ENCODE measurements around the gene ATP1A1.

ATP1A1 gene

GRCh38 chr1:116389013-116389412 lies 16.0 kb downstream of the ATP1A1 start:
- no peak for DNase-seq (ENCODE audit: low read depth in 4 of 4, low spot score in 1 of 4)

- DNase-seq (ENCODE audit: low read depth in 4 of 4, low spot score in 1 of 4) = no peak
Measured at GRCh38 chr1:116389686-116390085, 16.6 kb downstream of the ATP1A1 start.

- no peak for DNase-seq (ENCODE audit: low read depth in 4 of 4, low spot score in 1 of 4)
Measured at GRCh38 chr1:116390195-116390594, 17.2 kb downstream of the ATP1A1 start.

GRCh38 chr1:116391185-116391584 lies 18.1 kb downstream of the ATP1A1 start:
- DNase-seq (ENCODE audit: low read depth in 4 of 4, low spot score in 1 of 4) = no peak

GRCh38 chr1:116392717-116393404 lies 19.8 kb downstream of the ATP1A1 start:
- DNase-seq (ENCODE audit: low read depth in 4 of 4, low spot score in 1 of 4) = no peak

GRCh38 chr1:116393792-116394191 lies 20.7 kb downstream of the ATP1A1 start:
- no peak for DNase-seq (ENCODE audit: low read depth in 4 of 4, low spot score in 1 of 4)

- no peak for DNase-seq (ENCODE audit: low read depth in 4 of 4, low spot score in 1 of 4)
Measured at GRCh38 chr1:116394270-116394669, 21.2 kb downstream of the ATP1A1 start.

- DNase-seq (ENCODE audit: low read depth in 4 of 4, low spot score in 1 of 4) = no peak
Measured at GRCh38 chr1:116396769-116397168, 23.7 kb downstream of the ATP1A1 start.

- no peak for DNase-seq (ENCODE audit: low read depth in 4 of 4, low spot score in 1 of 4)
Measured at GRCh38 chr1:116397728-116398127, 24.7 kb downstream of the ATP1A1 start.

GRCh38 chr1:116400780-116401179 lies 27.7 kb downstream of the ATP1A1 start:
- no peak for DNase-seq (ENCODE audit: low read depth in 4 of 4, low spot score in 1 of 4)

GRCh38 chr1:116401646-116402176 lies 28.7 kb downstream of the ATP1A1 start:
- DNase-seq (ENCODE audit: low read depth in 4 of 4, low spot score in 1 of 4) = no peak

- DNase-seq (ENCODE audit: low read depth in 4 of 4, low spot score in 1 of 4) = no peak
Measured at GRCh38 chr1:116402333-116402732, 29.3 kb downstream of the ATP1A1 start.

GRCh38 chr1:116403496-116404136 lies 30.6 kb downstream of the ATP1A1 start:
- no peak for DNase-seq (ENCODE audit: low read depth in 4 of 4, low spot score in 1 of 4)

GRCh38 chr1:116404699-116405098 lies 31.7 kb downstream of the ATP1A1 start:
- no peak for DNase-seq (ENCODE audit: low read depth in 4 of 4, low spot score in 1 of 4)

GRCh38 chr1:116405241-116406135 lies 32.4 kb downstream of the ATP1A1 start:
- no peak for DNase-seq (ENCODE audit: low read depth in 4 of 4, low spot score in 1 of 4)

- DNase-seq (ENCODE audit: low read depth in 4 of 4, low spot score in 1 of 4) = no peak
Measured at GRCh38 chr1:116407033-116407432, 34.0 kb downstream of the ATP1A1 start.

GRCh38 chr1:116408193-116408592 lies 35.1 kb downstream of the ATP1A1 start:
- DNase-seq (ENCODE audit: low read depth in 4 of 4, low spot score in 1 of 4) = no peak

GRCh38 chr1:116408803-116409720 lies 36.0 kb downstream of the ATP1A1 start:
- DNase-seq (ENCODE audit: low read depth in 4 of 4, low spot score in 1 of 4) = no peak

- no peak for DNase-seq (ENCODE audit: low read depth in 4 of 4, low spot score in 1 of 4)
Measured at GRCh38 chr1:116409751-116410191, 36.7 kb downstream of the ATP1A1 start.

GRCh38 chr1:116411784-116412479 lies 38.9 kb downstream of the ATP1A1 start:
- DNase-seq (ENCODE audit: low read depth in 4 of 4, low spot score in 1 of 4) = no peak

Data from stimulated activated CD4-positive, alpha-beta T cell treated with anti-CD3 and anti-CD28 coated beads, Interleukin-1b, Interleukin-23, amount 100 ng/mL, for 24 hours (primary cell).